ENCODE measurements around the gene ADGRG1. TPM values are rescaled to one million over a fixed set of nuclear protein-coding genes. Genes with fewer than 3 reads are reported as not detected.

Gene ADGRG1
- total RNA-seq, 1 experiment from 2014 or later: 13.1 TPM

DNA sequence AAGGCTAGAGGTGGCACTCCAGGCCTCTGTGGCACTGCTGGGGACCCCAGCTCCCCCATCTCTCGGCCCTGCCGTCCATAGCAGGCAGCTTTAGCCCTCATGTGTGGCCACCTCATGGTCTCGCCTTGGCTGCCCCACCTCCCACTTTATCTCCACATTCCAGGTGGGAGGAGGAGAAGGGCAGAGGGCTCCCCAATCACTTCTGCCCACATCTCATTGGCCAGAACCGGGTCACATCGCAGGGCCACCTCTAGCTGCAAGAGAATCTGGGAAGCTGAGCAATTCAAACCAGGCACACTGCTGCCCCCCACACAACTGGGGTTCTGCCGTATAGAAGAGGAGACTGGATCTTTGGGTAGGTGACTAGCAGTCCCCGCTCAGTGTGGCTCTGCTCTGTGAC is 67.8 kb downstream of the ADGRG1 start:
- DNase-seq (ENCODE audit: low read depth, low spot score) (no peak), ATAC-seq (no peak)
- H3K36me3 ChIP-seq (ENCODE audit: control insufficient read depth, insufficient read depth, low read length): no peaks in the 10 kb centered on the region
- no peak overlapping the region for H3K27ac ChIP-seq (ENCODE audit: low read length)
- BruUV-seq (replicated peaks): no TSS peak
- POLR2A ChIA-PET: no interaction called here
- intact Hi-C loops (cut with micrococcal nuclease; ENCODE audit: unreplicated experiment): no loop called here
- in situ Hi-C loops (cut with HindIII; ENCODE audit: low pct_unique_long_range_greater_than_20kb, low sequenced_read_pairs): no loop called here
- no peaks in the 10 kb centered on the region for H3K9me3 ChIP-seq (ENCODE audit: control insufficient read depth, insufficient read depth, low read depth, low read length)
- H3K4me3 ChIP-seq (ENCODE audit: low read depth in 2 of 2, low read length in 2 of 2): no peak overlapping the region
- H3K4me1 ChIP-seq (ENCODE audit: control insufficient read depth, insufficient read depth, low read length): no peaks in the 10 kb centered on the region
- no peaks in the 10 kb centered on the region for H3K27me3 ChIP-seq (ENCODE audit: control insufficient read depth, insufficient read depth, low read length)
- no peak for TF ChIP-seq TCF7L2 (IDR thresholded peaks at IDR 0.05; ENCODE audit: low read depth, low read length)
- no peak for TF ChIP-seq SIN3A (IDR thresholded peaks at IDR 0.05; ENCODE audit: borderline replicate concordance, insufficient read depth, low read depth, low read length)
- no peak for TF ChIP-seq POLR2AphosphoS5 (IDR thresholded peaks at IDR 0.05; ENCODE audit: low read depth, low read length)
- TF ChIP-seq, protein P1, sequence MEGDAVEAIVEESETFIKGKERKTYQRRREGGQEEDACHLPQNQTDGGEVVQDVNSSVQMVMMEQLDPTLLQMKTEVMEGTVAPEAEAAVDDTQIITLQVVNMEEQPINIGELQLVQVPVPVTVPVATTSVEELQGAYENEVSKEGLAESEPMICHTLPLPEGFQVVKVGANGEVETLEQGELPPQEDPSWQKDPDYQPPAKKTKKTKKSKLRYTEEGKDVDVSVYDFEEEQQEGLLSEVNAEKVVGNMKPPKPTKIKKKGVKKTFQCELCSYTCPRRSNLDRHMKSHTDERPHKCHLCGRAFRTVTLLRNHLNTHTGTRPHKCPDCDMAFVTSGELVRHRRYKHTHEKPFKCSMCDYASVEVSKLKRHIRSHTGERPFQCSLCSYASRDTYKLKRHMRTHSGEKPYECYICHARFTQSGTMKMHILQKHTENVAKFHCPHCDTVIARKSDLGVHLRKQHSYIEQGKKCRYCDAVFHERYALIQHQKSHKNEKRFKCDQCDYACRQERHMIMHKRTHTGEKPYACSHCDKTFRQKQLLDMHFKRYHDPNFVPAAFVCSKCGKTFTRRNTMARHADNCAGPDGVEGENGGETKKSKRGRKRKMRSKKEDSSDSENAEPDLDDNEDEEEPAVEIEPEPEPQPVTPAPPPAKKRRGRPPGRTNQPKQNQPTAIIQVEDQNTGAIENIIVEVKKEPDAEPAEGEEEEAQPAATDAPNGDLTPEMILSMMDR (IDR thresholded peaks at IDR 0.05): no peak
- TF ChIP-seq, protein P2, sequence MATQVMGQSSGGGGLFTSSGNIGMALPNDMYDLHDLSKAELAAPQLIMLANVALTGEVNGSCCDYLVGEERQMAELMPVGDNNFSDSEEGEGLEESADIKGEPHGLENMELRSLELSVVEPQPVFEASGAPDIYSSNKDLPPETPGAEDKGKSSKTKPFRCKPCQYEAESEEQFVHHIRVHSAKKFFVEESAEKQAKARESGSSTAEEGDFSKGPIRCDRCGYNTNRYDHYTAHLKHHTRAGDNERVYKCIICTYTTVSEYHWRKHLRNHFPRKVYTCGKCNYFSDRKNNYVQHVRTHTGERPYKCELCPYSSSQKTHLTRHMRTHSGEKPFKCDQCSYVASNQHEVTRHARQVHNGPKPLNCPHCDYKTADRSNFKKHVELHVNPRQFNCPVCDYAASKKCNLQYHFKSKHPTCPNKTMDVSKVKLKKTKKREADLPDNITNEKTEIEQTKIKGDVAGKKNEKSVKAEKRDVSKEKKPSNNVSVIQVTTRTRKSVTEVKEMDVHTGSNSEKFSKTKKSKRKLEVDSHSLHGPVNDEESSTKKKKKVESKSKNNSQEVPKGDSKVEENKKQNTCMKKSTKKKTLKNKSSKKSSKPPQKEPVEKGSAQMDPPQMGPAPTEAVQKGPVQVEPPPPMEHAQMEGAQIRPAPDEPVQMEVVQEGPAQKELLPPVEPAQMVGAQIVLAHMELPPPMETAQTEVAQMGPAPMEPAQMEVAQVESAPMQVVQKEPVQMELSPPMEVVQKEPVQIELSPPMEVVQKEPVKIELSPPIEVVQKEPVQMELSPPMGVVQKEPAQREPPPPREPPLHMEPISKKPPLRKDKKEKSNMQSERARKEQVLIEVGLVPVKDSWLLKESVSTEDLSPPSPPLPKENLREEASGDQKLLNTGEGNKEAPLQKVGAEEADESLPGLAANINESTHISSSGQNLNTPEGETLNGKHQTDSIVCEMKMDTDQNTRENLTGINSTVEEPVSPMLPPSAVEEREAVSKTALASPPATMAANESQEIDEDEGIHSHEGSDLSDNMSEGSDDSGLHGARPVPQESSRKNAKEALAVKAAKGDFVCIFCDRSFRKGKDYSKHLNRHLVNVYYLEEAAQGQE (IDR thresholded peaks at IDR 0.05; ENCODE audit: insufficient read depth in 1 of 2, low read depth in 2 of 2, low read length in 1 of 2): no peak
- CTCF ChIA-PET: no interaction called here

GRCh38 chr16:57697896-57698537 is 69.6 kb downstream of the ADGRG1 start:
- in situ Hi-C loops (cut with HindIII; ENCODE audit: low pct_unique_long_range_greater_than_20kb, low sequenced_read_pairs): no loop called here
- Histone ChIP-seq H3K9me3 (ENCODE audit: control insufficient read depth, insufficient read depth, low read depth, low read length) (no peaks in the 10 kb centered on the region), H3K36me3 (ENCODE audit: control insufficient read depth, insufficient read depth, low read length) (no peaks in the 10 kb centered on the region), H3K4me3 (ENCODE audit: low read depth in 2 of 2, low read length in 2 of 2) (no peak overlapping the region), H3K4me1 (ENCODE audit: control insufficient read depth, insufficient read depth, low read length) (no peaks in the 10 kb centered on the region), H3K27me3 (ENCODE audit: control insufficient read depth, insufficient read depth, low read length) (no peaks in the 10 kb centered on the region), H3K27ac (ENCODE audit: low read length) (no peak overlapping the region)
- ATAC-seq: no peak
- TF ChIP-seq POLR2AphosphoS5 (IDR thresholded peaks at IDR 0.05; ENCODE audit: low read depth, low read length) (no peak), TCF7L2 (IDR thresholded peaks at IDR 0.05; ENCODE audit: low read depth, low read length) (no peak), SIN3A (IDR thresholded peaks at IDR 0.05; ENCODE audit: borderline replicate concordance, insufficient read depth, low read depth, low read length) (no peak)
- TF ChIP-seq, protein P1 (IDR thresholded peaks at IDR 0.05): no peak
- TF ChIP-seq, protein P2 (IDR thresholded peaks at IDR 0.05; ENCODE audit: insufficient read depth in 1 of 2, low read depth in 2 of 2, low read length in 1 of 2): no peak
- no TSS peak for BruUV-seq (replicated peaks)
- intact Hi-C loops (cut with micrococcal nuclease; ENCODE audit: unreplicated experiment): no loop called here
- no peak for DNase-seq (ENCODE audit: low read depth, low spot score)
- CTCF ChIA-PET: no interaction called here
- POLR2A ChIA-PET: no interaction called here
